Hepatocyte (in vitro differentiated cells): Measurements from ENCODE around the gene CLPTM1.

Source experiments
- CTCF ChIP-seq: fragments of 200-600 bp; sonication (generic); IDR thresholded peaks from 2 replicates; pipeline ENCODE4 v1.5.1; 2016; ENCODE audit warnings: antibody characterized with exemption, mild to moderate bottlenecking; ENCODE audit not compliant: poor library complexity
- EZH2 ChIP-seq: fragments of 200-600 bp; sonication (generic); IDR thresholded peaks from 2 replicates; pipeline ENCODE4 v1.6.1; 2016; ENCODE audit warnings: antibody characterized with exemption, mild to moderate bottlenecking, borderline replicate concordance

- TF ChIP-seq CTCF (no peak), EZH2 (no peak)
Observed at GRCh38 chr19:44960906-44961728, 5.9 kb downstream of the CLPTM1 start.
